Osteoblast (primary cell): ENCODE data around the gene KRTAP9-7. TPM values are rescaled to one million over a fixed set of nuclear protein-coding genes. Genes with fewer than 3 reads are reported as not detected.
"Not testable (repeated sequence)": the region's sequence is repeated elsewhere in the genome, so short reads cannot be mapped to it uniquely, and the experiment has no call there.

Experiments
- DNase-seq: peaks from one replicate; pipeline ENCODE4 v3.0.0; 2011; ENCODE audit warnings: low spot score, mixed read lengths; ENCODE audit not compliant: insufficient read length; ENCODE audit errors: missing footprints
- H2AFZ ChIP-seq: 2 replicates; pipeline ENCODE4 v1.6.0; 2011; ENCODE audit warnings: mild to moderate bottlenecking, low read length
- H3K27ac ChIP-seq: 2 replicates; pipeline ENCODE4 v1.5.1; 2011; ENCODE audit warnings: mild to moderate bottlenecking, low read depth, low read length, moderate library complexity
- H3K27me3 ChIP-seq: 2 replicates; pipeline ENCODE4 v1.6.0; 2012; ENCODE audit warnings: mild to moderate bottlenecking, control low read depth, inconsistent platforms, low read length, moderate library complexity; ENCODE audit not compliant: insufficient read depth
- H3K36me3 ChIP-seq: 2 replicates; pipeline ENCODE4 v1.5.1; 2011; ENCODE audit warnings: mild to moderate bottlenecking, low read length, control low read depth, moderate library complexity; ENCODE audit not compliant: insufficient read depth
- H3K4me1 ChIP-seq: 2 replicates; pipeline ENCODE4 v1.5.1; 2011; ENCODE audit warnings: mild to moderate bottlenecking, low read length, control low read depth, moderate library complexity; ENCODE audit not compliant: insufficient read depth
- H3K4me2 ChIP-seq: 2 replicates; pipeline ENCODE4 v1.6.0; 2011; ENCODE audit warnings: mild to moderate bottlenecking, low read length; ENCODE audit not compliant: insufficient read depth
- H3K4me3 ChIP-seq: fragments of 200-600 bp; sonication (generic); 3 replicates; pipeline ENCODE4 v1.5.1; 2012; ENCODE audit warnings: mild to moderate bottlenecking, low read length, inconsistent platforms; ENCODE audit not compliant: insufficient read depth
- H3K79me2 ChIP-seq: 2 replicates; pipeline ENCODE4 v1.6.0; 2012; ENCODE audit warnings: mild to moderate bottlenecking, low read length, control low read depth, inconsistent platforms; ENCODE audit not compliant: insufficient read depth
- H3K9me3 ChIP-seq: 2 replicates; pipeline ENCODE4 v1.5.1; 2011; ENCODE audit warnings: low read depth, low read length, control low read depth
- H4K20me1 ChIP-seq: 2 replicates; pipeline ENCODE4 v1.6.0; 2012; ENCODE audit warnings: mild to moderate bottlenecking, low read length, control low read depth; ENCODE audit not compliant: insufficient read depth
- CTCF ChIP-seq: IDR thresholded peaks from 2 replicates; pipeline ENCODE4 v1.5.1; 2011; ENCODE audit warnings: mild to moderate bottlenecking, low read depth, low read length, moderate library complexity; ENCODE audit errors: extremely low read depth
- total RNA-seq: library from RNA; depleted of rRNA; stranded (reverse); fragments of >200 nt; gene quantifications from 2 replicates; pipeline ENCODE4 v1.2.3, GENCODE V29; 2012

The KRTAP9-7 gene
- total RNA-seq, 1 donor = not detected

- Histone ChIP-seq H3K9me3 (no peaks in the 10 kb centered on the region), H3K4me1 (no peaks in the 10 kb centered on the region), H2AFZ (no peak overlapping the region), H3K4me2 (no peak overlapping the region), H3K36me3 (no peaks in the 10 kb centered on the region), H3K27me3 (peaks cover 3% of the 10 kb centered on the region), H3K27ac (no peak overlapping the region), H3K79me2 (no peaks in the 10 kb centered on the region), H4K20me1 (no peaks in the 10 kb centered on the region), H3K4me3 (no peak overlapping the region)
- DNase-seq = no peak
- TF ChIP-seq CTCF = no peak
Measured at GRCh38 chr17:41231731-41232130, 43.8 kb upstream of the KRTAP9-7 start.

GRCh38 chr17:41232399-41233105 lies 42.9 kb upstream of the KRTAP9-7 start, which contains the start of gene KRTAP9-3:
KRTAP9-3 (plus strand) TSS chr17:41232449; CDS start chr17:41232502, 53 bp downstream.
- H3K4me3 ChIP-seq, H3K79me2 ChIP-seq, H3K4me1 ChIP-seq, H2AFZ ChIP-seq, H3K27me3 ChIP-seq, H3K4me2 ChIP-seq, H3K27ac ChIP-seq, H4K20me1 ChIP-seq, H3K36me3 ChIP-seq, DNase-seq, H3K9me3 ChIP-seq: not testable (repeated sequence)

GRCh38 chr17:41237116-41237515 lies 38.4 kb upstream of the KRTAP9-7 start:
- H3K9me3 ChIP-seq, H3K4me1 ChIP-seq, DNase-seq: not testable (repeated sequence)

GRCh38 chr17:41237949-41238437 lies 37.5 kb upstream of the KRTAP9-7 start, which contains the start of gene KRTAP9-8:
KRTAP9-8 (plus strand) TSS chr17:41237999; CDS start chr17:41238052, 53 bp downstream.
- not testable (repeated sequence) for DNase-seq, H3K27ac ChIP-seq, H3K36me3 ChIP-seq, H2AFZ ChIP-seq, H3K9me3 ChIP-seq, H4K20me1 ChIP-seq, H3K4me2 ChIP-seq, H3K79me2 ChIP-seq, H3K4me1 ChIP-seq, H3K27me3 ChIP-seq, H3K4me3 ChIP-seq

More at GRCh38 chr17:41237116-41237515, 38.4 kb upstream of the KRTAP9-7 start:
- not testable (repeated sequence) for H2AFZ ChIP-seq, H3K27me3 ChIP-seq, H3K36me3 ChIP-seq, H4K20me1 ChIP-seq, H3K4me2 ChIP-seq, H3K27ac ChIP-seq, H3K4me3 ChIP-seq, H3K79me2 ChIP-seq

GRCh38 chr17:41246995-41247787 lies 28.3 kb upstream of the KRTAP9-7 start:
- H3K79me2 ChIP-seq, H3K4me3 ChIP-seq, H3K27me3 ChIP-seq, DNase-seq, H4K20me1 ChIP-seq, H3K27ac ChIP-seq, H3K9me3 ChIP-seq, H3K4me2 ChIP-seq, H2AFZ ChIP-seq, H3K36me3 ChIP-seq, H3K4me1 ChIP-seq: not testable (repeated sequence)

GRCh38 chr17:41249637-41250240 lies 25.8 kb upstream of the KRTAP9-7 start, which contains the start of gene KRTAP9-4:
KRTAP9-4 (plus strand) TSS chr17:41249687; CDS start chr17:41249721, 34 bp downstream.
- H4K20me1 ChIP-seq, H3K27ac ChIP-seq, H3K79me2 ChIP-seq, H3K4me1 ChIP-seq, DNase-seq, H3K4me3 ChIP-seq, H3K9me3 ChIP-seq, H3K36me3 ChIP-seq, H3K4me2 ChIP-seq, H2AFZ ChIP-seq, H3K27me3 ChIP-seq: not testable (repeated sequence)
